CD4-positive, alpha-beta T cell (primary cell): ENCODE measurements around the gene CERCAM. TPM values are rescaled to one million over a fixed set of nuclear protein-coding genes. Genes with fewer than 3 reads are reported as not detected.

ENCODE experiments used
- ATAC-seq: fragments of 200-7000 bp; cut with Tn5 transposase; one replicate; pipeline ENCODE4 v1.10.0; 2022; ENCODE audit warnings: mild to moderate bottlenecking; ENCODE audit not compliant: poor library complexity
- CTCF ChIA-PET: fragments of 350-600 bp; sonication (Branson Sonifier 250); formaldehyde crosslinking; loops from one replicate; lab custom pipeline; 2021; ENCODE audit warnings: antibody characterized with exemption, inconsistent platforms; lab: Charles Lee
- POLR2A ChIA-PET: fragments of 350-600 bp; sonication (Branson Sonifier 250); formaldehyde crosslinking; loops from one replicate; lab custom pipeline; 2021; ENCODE audit warnings: antibody characterized with exemption, inconsistent platforms; lab: Charles Lee
- DNase-seq, 14 experiments: peaks; one replicate each; pipeline ENCODE4 v3.0.0-alpha.2; 2013 to 2020; ENCODE audit warnings: mixed read lengths in 2 of 14
- H3K27ac ChIP-seq, 2 donors: one replicate each; pipeline versions ENCODE4 v1.5.1 to v1.7.0; 2013; ENCODE audit warnings: low read length in 2 of 2, low read depth in 1 of 2, mild to moderate bottlenecking in 1 of 2
- H3K27me3 ChIP-seq, 2 experiments: 1 replicate in 1 of 2; 2 replicates in 1 of 2; pipeline versions ENCODE4 v1.6.1 to v1.7.0; 2013; ENCODE audit warnings: low read length in 2 of 2, control low read depth in 1 of 2, mild to moderate bottlenecking in 1 of 2, moderate library complexity in 1 of 2; ENCODE audit not compliant: insufficient read depth in 2 of 2, control insufficient read depth in 1 of 2
- H3K36me3 ChIP-seq: one replicate; pipeline ENCODE4 v1.6.1; 2013; ENCODE audit warnings: low read length, control low read depth; ENCODE audit not compliant: insufficient read depth
- H3K4me1 ChIP-seq: one replicate; pipeline ENCODE4 v1.6.1; 2013; ENCODE audit warnings: low read length, control low read depth; ENCODE audit not compliant: insufficient read depth
- H3K4me3 ChIP-seq: one replicate; pipeline ENCODE4 v1.5.1; 2013; ENCODE audit warnings: mild to moderate bottlenecking, low read length, moderate library complexity
- H3K9me3 ChIP-seq, 2 experiments: 1 replicate in 1 of 2; 2 replicates in 1 of 2; pipeline versions ENCODE4 v1.6.1 to v1.7.0; 2013; ENCODE audit warnings: low read length in 2 of 2, mild to moderate bottlenecking in 2 of 2, control low read depth in 1 of 2, moderate library complexity in 1 of 2; ENCODE audit not compliant: control insufficient read depth in 1 of 2, insufficient read depth in 1 of 2
- H3K27ac Mint-ChIP-seq: one replicate; pipeline ENCODE4 v1.8.0; 2020; ENCODE audit warnings: mixed read lengths
- H3K27me3 Mint-ChIP-seq: one replicate; pipeline ENCODE4 v1.8.0; 2021; ENCODE audit warnings: mixed read lengths
- H3K36me3 Mint-ChIP-seq: one replicate; pipeline ENCODE4 v1.8.0; 2021; ENCODE audit warnings: low read depth, mixed read lengths
- H3K4me1 Mint-ChIP-seq: one replicate; pipeline ENCODE4 v1.8.0; 2021; ENCODE audit warnings: low read depth, mixed read lengths
- H3K4me3 Mint-ChIP-seq: one replicate; pipeline ENCODE4 v1.8.0; 2020; ENCODE audit warnings: mild to moderate bottlenecking, mixed read lengths
- H3K9me3 Mint-ChIP-seq: one replicate; pipeline ENCODE4 v1.8.0; 2020; ENCODE audit warnings: mixed read lengths
- CTCF ChIP-seq: fragments of 200-600 bp; IDR thresholded peaks from one replicate; pipeline ENCODE4 v1.8.0; 2022; ENCODE audit warnings: antibody characterized with exemption, mild to moderate bottlenecking
- intact Hi-C, 2 experiments: fragments of 100-400 bp; cut with DNase I in 1 of 2; cut with micrococcal nuclease in 1 of 2; formaldehyde crosslinking; loops; one replicate each; pipeline versions ENCODE4 v1.15.1 to v1.9.0; 2023 to 2025; cut with DNase I, micrococcal nuclease
- microRNA-seq: library from miRNA; unstranded; fragments of <30 nt; microRNA quantifications from one replicate; pipeline ENCODE4 v1.2.0, GENCODE V29; 2021; ENCODE audit warnings: borderline microRNAs expressed, borderline replicate concordance
- total RNA-seq, 174 experiments: library from RNA in 2 of 174; stranded (reverse) in 2 of 174; gene quantifications; one replicate each; pipeline ENCODE4 v1.2.3 and lab custom pipeline; 2021 to 2026

Gene CERCAM
- total RNA-seq, 2 experiments from 2014 or later: 0.30 to 0.31 TPM

GRCh38 chr9:128486201-128486600, 65.5 kb downstream of the CERCAM start:
- no peaks in the 10 kb centered on the region for H3K27me3 ChIP-seq
- H3K36me3 Mint-ChIP-seq: peaks cover 73% of the 10 kb centered on the region
- intact Hi-C loops: no loop called here
- no peak for TF ChIP-seq CTCF
- DNase-seq (no peak), ATAC-seq (no peak)
- no peak overlapping the region for H3K27ac ChIP-seq
- H3K4me1 ChIP-seq: no peaks in the 10 kb centered on the region
- no peak overlapping the region for H3K4me3 Mint-ChIP-seq
- no peaks in the 10 kb centered on the region for H3K9me3 ChIP-seq
- peaks cover 73% of the 10 kb centered on the region for H3K36me3 ChIP-seq
- no peaks in the 10 kb centered on the region for H3K9me3 Mint-ChIP-seq
- no peaks in the 10 kb centered on the region for H3K4me1 Mint-ChIP-seq
- CTCF ChIA-PET: no interaction called here
- POLR2A ChIA-PET: no interaction called here
- H3K27ac Mint-ChIP-seq: no peak overlapping the region
- no peaks in the 10 kb centered on the region for H3K27me3 Mint-ChIP-seq
- H3K4me3 ChIP-seq: no peak overlapping the region

Small RNA genes lying within 50 kb of the gene (microRNA-seq; reads per million reads assigned to microRNA genes)
- not detected for gene MIR219B

Other genes starting within 250 kb of the CERCAM start
- 100 to 1,000 TPM; 106 to 107 TPM for gene CIZ1, start 229.3 kb upstream of the CERCAM start, total RNA-seq
- gene DNM1, start 217.5 kb upstream of the CERCAM start, total RNA-seq: 1 to 10 TPM; 1.8 to 2.5 TPM
- 10 to 100 TPM; 44.3 to 48.3 TPM for gene GOLGA2, start 144.8 kb upstream of the CERCAM start, total RNA-seq
- gene SWI5, start 144.6 kb upstream of the CERCAM start, total RNA-seq: 1 to 10 TPM; 3.0 to 4.1 TPM
- gene TRUB2, start 98.4 kb upstream of the CERCAM start, total RNA-seq: 1 to 10 TPM; 4.8 to 6.5 TPM
- 10 to 100 TPM; 20.7 to 21.7 TPM for gene COQ4, start 98.0 kb upstream of the CERCAM start, total RNA-seq
- 1 to 10 TPM; 2.2 to 3.1 TPM for gene SLC27A4, start 80.3 kb upstream of the CERCAM start, total RNA-seq
- 10 to 100 TPM; 28.4 to 28.8 TPM for gene URM1, start 49.5 kb upstream of the CERCAM start, total RNA-seq
- gene ODF2, start 35.1 kb downstream of the CERCAM start, total RNA-seq: 10 to 100 TPM; 18.3 to 21.3 TPM
- gene GLE1, start 83.9 kb downstream of the CERCAM start, total RNA-seq: 1 to 10 TPM; 8.0 to 8.4 TPM
- gene SPTAN1, start 131.7 kb downstream of the CERCAM start, total RNA-seq: 100 to 1,000 TPM; 386 to 392 TPM
- 1 to 10 TPM; 2.2 to 3.2 TPM for gene DYNC2I2, start 236.0 kb downstream of the CERCAM start, total RNA-seq